ENCODE measurements around the gene EPM2A.
"Not testable (repeated sequence)": the region's sequence is repeated elsewhere in the genome, so short reads cannot be mapped to it uniquely, and the experiment has no call there.

Gene EPM2A

GRCh38 chr6:145728444-145729385, 6.6 kb downstream of the EPM2A start:
- no peak for DNase-seq

- DNase-seq, result no peak
These were observed 7.4 kb downstream of the EPM2A start for GRCh38 chr6:145727817-145728388.

- DNase-seq, result no peak
These were observed 9.8 kb downstream of the EPM2A start for GRCh38 chr6:145725570-145725969.

- no peak for DNase-seq
These were observed 11.7 kb downstream of the EPM2A start for GRCh38 chr6:145723646-145724045.

GRCh38 chr6:145722190-145722589, 13.1 kb downstream of the EPM2A start:
- no peak for DNase-seq

GRCh38 chr6:145721144-145721543, 14.2 kb downstream of the EPM2A start:
- DNase-seq, result no peak

- no peak for DNase-seq
These were observed 19.9 kb downstream of the EPM2A start for GRCh38 chr6:145715426-145715825.

- DNase-seq, result no peak
These were observed 20.6 kb downstream of the EPM2A start for GRCh38 chr6:145714731-145715130.

- DNase-seq, result no peak
These were observed 21.5 kb downstream of the EPM2A start for GRCh38 chr6:145713773-145714172.

- DNase-seq, result peak; percentile 17
These were observed 23.9 kb downstream of the EPM2A start for GRCh38 chr6:145711372-145711771.

GRCh38 chr6:145707397-145707796, 27.9 kb downstream of the EPM2A start:
- no peak for DNase-seq

GRCh38 chr6:145705561-145705960, 29.8 kb downstream of the EPM2A start:
- peak; percentile 64 for DNase-seq

- peak; percentile 4 for DNase-seq
These were observed 31.1 kb downstream of the EPM2A start for GRCh38 chr6:145704143-145704781.

- peak; percentile 62 for DNase-seq
These were observed 35.9 kb downstream of the EPM2A start for GRCh38 chr6:145699462-145699861.

GRCh38 chr6:145697401-145697800, 37.9 kb downstream of the EPM2A start:
- not testable (repeated sequence) for DNase-seq

- DNase-seq, result no peak
These were observed 41.1 kb downstream of the EPM2A start for GRCh38 chr6:145694083-145694737.

- no peak for DNase-seq
These were observed 44.4 kb downstream of the EPM2A start for GRCh38 chr6:145690969-145691368.

GRCh38 chr6:145689529-145689928, 45.8 kb downstream of the EPM2A start:
- DNase-seq, result no peak

- DNase-seq, result no peak
These were observed 46.8 kb downstream of the EPM2A start for GRCh38 chr6:145688493-145688905.

- DNase-seq, result no peak
These were observed 49.4 kb downstream of the EPM2A start for GRCh38 chr6:145685932-145686331.

GRCh38 chr6:145681965-145682364, 53.4 kb downstream of the EPM2A start:
- no peak for DNase-seq

- no peak for DNase-seq
These were observed 61.8 kb downstream of the EPM2A start for GRCh38 chr6:145673504-145673903.

- DNase-seq, result no peak
These were observed 65.0 kb downstream of the EPM2A start for GRCh38 chr6:145670311-145670710.
